Activated T-cell treated with anti-CD3 and anti-CD28 coated beads, Interleukin-2, amount 50 U/mL, for 4 hours (primary cell): ENCODE results near the gene PDGFRB. TPM values are rescaled to one million over a fixed set of nuclear protein-coding genes. Genes with fewer than 3 reads are reported as not detected.

ENCODE experiments used
- ATAC-seq, 2 donors: fragments of 200-7000 bp; cut with Tn5 transposase; one replicate each; pipeline ENCODE4 v1.10.0; 2021
- DNase-seq: peaks from one replicate; pipeline ENCODE4 v3.0.0-alpha.2; 2020
- H3K27me3 Mint-ChIP-seq: one replicate; pipeline ENCODE4 v1.8.0; 2021; ENCODE audit warnings: low read depth, mixed read lengths
- H3K36me3 Mint-ChIP-seq: one replicate; pipeline ENCODE4 v1.8.0; 2022; ENCODE audit warnings: mixed read lengths; ENCODE audit not compliant: insufficient read depth
- H3K4me1 Mint-ChIP-seq: one replicate; pipeline ENCODE4 v1.8.0; 2021; ENCODE audit warnings: low read depth, mixed read lengths
- H3K4me3 Mint-ChIP-seq: one replicate; pipeline ENCODE4 v1.8.0; 2021; ENCODE audit warnings: mild to moderate bottlenecking, moderate library complexity, mixed read lengths
- H3K9me3 Mint-ChIP-seq: one replicate; pipeline ENCODE4 v1.8.0; 2021; ENCODE audit warnings: mixed read lengths
- total RNA-seq, 3 donors: library from RNA; stranded (reverse); gene quantifications; one replicate each; pipeline ENCODE4 v1.2.1, GENCODE V29; 2021

Gene PDGFRB
- total RNA-seq, 3 donors from 2014 or later, result 0.19 to 0.40 (median 0.37) TPM

DNA sequence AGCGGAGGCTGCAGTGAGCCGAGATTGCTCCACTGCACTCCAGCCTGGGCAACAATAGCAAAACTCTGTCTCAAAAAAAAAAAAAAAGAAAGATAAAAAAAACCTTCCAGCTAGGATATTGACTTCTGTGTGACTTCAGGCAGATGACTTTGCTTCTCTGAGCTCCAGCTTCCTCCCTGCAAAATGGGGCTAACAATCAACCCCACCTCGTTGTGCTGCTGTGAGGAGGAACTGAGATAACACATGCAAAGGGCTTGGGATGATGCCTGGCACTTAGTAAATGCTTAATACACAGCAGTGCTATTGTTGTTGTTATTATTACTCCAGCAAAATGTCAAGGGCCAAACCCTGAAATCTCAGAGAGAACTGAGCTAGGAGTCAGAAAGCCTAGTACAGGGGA lies 7.4 kb upstream of the PDGFRB start:
- no peaks in the 10 kb centered on the region for H3K4me1 Mint-ChIP-seq
- H3K9me3 Mint-ChIP-seq, result no peaks in the 10 kb centered on the region
- ATAC-seq, result no peak
- H3K4me3 Mint-ChIP-seq, result no peak overlapping the region
- no peak for DNase-seq
- peaks cover 31% of the 10 kb centered on the region for H3K27me3 Mint-ChIP-seq
- no peaks in the 10 kb centered on the region for H3K36me3 Mint-ChIP-seq

DNA sequence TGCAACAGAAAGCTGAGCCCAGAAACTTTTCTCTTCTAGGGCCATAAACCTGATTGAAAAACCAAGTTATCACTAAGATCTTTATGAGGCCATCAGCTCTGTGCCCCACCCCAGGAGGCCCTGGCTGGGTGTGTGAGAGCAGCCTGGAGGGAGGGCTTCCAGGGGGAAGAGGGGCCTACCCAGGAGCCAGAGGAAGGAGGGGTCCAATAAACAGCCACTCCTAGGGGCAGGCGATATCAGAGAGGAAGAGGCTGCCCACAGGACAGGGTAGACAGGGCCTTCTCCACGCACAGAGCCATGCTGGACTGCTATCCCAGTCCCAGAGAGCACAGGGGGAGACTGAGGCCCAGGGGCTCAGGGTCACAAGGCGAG lies 6.5 kb upstream of the PDGFRB start:
- H3K4me3 Mint-ChIP-seq, result no peak overlapping the region
- H3K36me3 Mint-ChIP-seq, result no peaks in the 10 kb centered on the region
- H3K27me3 Mint-ChIP-seq, result peaks cover 26% of the 10 kb centered on the region
- no peak for ATAC-seq
- no peak for DNase-seq
- no peaks in the 10 kb centered on the region for H3K4me1 Mint-ChIP-seq
- H3K9me3 Mint-ChIP-seq, result no peaks in the 10 kb centered on the region

DNA sequence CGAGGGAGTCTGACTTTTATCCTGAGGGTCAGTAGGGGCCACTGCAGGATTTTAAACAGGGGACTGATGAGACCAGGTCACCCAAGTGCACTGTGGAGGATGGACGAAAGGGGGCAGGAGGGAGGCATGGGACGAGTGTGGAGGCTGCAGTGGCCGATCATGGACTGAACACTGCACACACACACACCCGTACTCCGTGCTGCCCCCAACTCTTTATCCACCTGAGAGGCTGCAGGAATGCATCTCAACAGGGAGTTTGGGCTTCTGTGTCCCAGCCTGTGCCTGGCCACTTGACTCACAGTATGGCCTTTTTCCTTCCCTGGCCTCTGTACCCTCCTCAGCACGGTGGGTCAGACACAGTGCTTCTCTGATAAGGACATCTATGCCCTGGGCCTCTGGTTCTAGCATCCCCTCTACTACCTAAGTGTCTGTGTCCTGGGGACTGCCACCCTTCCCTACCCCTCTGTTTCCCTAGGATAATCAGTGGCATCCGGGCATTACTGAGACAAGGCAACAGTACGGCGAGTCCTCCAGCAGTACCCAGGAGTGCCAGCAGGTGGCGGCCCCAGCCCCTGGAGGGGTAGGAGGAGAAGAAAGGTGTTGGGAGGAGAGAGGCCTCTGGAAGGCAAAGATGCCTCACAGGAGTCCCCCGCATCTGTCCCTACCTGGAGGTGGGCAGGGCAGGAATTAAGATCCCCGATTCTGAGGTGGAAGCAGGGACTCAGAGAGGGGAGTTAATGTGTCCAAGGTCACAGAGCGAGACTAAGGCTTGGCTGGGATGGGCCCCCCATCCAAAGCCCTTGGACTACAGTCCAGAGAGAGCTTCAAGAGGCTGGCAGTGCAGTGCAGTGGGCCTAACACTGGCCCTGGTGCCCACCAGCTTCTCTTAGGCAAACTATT lies 5.8 kb upstream of the PDGFRB start:
- Mint-ChIP-seq H3K9me3 (no peaks in the 10 kb centered on the region), H3K4me3 (no peak overlapping the region), H3K4me1 (no peaks in the 10 kb centered on the region), H3K27me3 (peaks cover 30% of the 10 kb centered on the region), H3K36me3 (no peaks in the 10 kb centered on the region)
- DNase-seq (peak; percentile 69), ATAC-seq (peak; percentile 76 to 88)

DNA sequence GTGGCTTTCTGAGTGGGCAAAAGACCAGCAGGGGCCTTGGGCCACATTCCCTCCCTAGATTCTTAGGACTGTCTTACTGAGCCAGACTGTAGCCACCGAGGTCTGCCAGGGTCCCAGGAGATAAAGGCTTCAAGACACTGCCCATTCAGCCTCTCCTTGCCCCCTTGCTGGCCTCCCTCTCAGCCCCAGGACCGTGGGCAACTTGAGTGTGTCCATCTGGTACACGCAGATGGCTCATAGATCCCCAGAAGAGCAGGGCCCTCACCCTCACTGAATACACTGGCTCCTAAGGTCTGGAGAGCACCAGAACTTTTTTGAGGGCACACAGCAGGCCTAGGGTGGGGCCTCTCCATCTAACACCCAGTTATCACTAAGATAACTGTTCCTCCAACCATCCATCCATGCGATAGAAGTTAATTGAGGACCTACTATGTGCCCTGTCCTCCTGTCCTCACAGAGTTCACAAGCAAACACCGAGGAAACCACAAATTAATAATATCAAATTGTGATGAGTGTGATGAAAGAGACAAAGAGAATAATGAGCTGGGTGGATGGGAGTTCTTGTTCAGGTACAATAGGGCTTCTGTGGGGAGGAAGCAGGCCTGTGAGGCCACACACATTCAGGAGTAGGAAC lies 4.9 kb upstream of the PDGFRB start:
- Mint-ChIP-seq H3K9me3 (no peaks in the 10 kb centered on the region), H3K4me3 (no peak overlapping the region), H3K27me3 (peaks cover 29% of the 10 kb centered on the region), H3K4me1 (peaks cover 4% of the 10 kb centered on the region), H3K36me3 (no peaks in the 10 kb centered on the region)
- no peak for ATAC-seq
- DNase-seq, result no peak

DNA sequence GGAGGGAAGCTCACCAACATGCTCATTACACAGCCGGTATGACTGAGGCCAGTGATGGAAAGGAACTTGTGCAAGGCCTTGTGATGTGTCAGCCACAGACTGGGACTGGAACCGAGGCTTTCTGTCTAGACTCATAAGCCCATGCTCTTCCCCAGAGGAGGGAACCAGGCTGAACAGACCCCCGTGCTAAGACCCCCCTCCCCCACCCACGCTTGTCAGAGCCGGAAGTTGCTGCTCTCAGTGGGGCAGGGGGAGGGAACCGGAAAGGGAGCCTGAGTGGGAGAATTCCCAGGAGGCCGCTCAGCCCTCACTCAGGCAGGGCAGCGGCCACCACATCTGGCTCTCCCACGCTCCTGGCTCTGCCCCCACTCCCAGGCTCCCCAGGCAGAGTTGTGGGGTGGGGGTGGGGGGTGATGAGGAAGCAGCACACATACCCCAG lies 4.1 kb upstream of the PDGFRB start:
- Mint-ChIP-seq H3K9me3 (no peaks in the 10 kb centered on the region), H3K36me3 (no peaks in the 10 kb centered on the region), H3K4me1 (peaks cover 4% of the 10 kb centered on the region), H3K27me3 (peaks cover 26% of the 10 kb centered on the region), H3K4me3 (no peak overlapping the region)
- DNase-seq (no peak), ATAC-seq (no peak)

DNA sequence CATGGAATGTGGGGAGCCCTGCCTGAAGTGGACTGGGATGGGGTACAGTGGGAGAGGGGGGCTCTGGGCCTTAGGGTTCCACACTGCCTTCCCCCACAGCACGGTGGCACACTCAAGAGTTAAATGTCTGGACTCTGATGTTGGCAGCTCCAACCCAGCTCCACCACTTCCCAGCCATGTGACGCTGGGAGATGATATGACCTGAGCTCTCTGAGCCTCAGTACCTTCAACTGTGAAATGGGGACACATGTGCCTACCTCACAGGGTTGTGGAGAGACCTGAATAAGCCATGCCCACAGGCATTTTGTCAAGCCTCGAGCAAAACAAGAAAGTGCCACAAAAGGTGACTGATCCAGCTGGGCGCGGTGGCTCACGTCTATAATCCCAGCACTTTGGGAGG lies 3.4 kb upstream of the PDGFRB start:
- H3K4me3 Mint-ChIP-seq, result no peak overlapping the region
- DNase-seq (no peak), ATAC-seq (no peak)
- peaks cover 23% of the 10 kb centered on the region for H3K27me3 Mint-ChIP-seq
- H3K36me3 Mint-ChIP-seq, result no peaks in the 10 kb centered on the region
- H3K9me3 Mint-ChIP-seq, result no peaks in the 10 kb centered on the region
- peaks cover 6% of the 10 kb centered on the region for H3K4me1 Mint-ChIP-seq

DNA sequence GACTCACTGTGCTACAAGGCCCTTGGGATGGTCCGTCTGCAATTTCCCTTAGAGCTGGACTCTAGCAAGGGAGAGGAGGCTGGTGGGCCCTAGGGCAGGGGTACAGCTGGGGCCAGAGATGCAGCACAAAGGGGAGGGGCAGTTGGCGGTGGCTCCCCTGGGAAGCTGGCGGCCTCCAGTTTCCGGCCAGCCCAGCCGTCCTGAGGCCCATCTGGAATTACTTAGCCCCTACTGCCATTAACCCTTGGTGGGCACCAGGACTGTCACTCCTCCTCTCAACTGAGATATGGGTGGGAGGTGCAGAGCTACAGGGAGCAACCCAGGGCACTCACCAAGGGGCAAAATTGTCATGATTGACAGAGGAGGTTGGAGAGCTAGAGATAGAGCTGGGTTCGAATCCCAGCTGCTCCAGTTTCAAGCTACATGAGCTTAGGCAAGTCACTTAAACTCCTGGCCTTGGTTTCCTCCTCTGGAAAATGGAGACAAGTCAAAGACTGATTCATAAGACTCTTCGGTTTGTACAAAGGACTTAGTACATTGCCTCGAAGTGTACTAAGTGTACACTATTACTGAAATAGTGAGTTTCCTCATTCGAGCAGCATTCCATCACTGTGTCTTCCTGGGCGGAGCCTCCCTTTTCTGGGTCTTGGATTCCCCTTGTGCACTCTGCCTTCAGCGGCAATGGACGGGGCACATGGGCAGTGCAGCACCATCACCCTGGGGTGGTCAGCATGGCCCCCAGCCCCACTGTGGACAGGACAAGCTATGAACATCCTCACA lies 2.7 kb upstream of the PDGFRB start:
- peaks cover 29% of the 10 kb centered on the region for H3K27me3 Mint-ChIP-seq
- no peak for ATAC-seq

DNA sequence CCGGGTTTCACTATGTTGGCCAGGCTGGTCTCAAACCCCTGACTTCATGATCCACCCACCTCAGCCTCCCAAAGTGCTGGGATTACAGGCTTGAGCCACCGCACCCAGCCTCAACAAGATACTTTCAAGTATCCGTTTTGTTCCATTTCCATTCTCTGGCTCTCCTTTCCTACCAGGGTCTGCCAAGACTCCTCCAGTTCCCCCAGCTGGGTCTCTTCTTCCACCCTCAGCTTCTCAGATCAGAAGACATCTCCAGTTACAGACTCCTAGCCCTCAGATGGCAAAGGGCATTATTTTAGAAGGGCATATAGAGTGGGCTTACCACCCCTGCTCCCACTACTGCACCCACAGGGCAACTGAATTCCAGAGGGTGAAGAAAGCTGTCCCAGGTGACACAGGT lies 1.5 kb upstream of the PDGFRB start:
- Mint-ChIP-seq H3K9me3 (no peaks in the 10 kb centered on the region), H3K4me1 (peaks cover 6% of the 10 kb centered on the region), H3K27me3 (peaks cover 29% of the 10 kb centered on the region), H3K4me3 (no peak overlapping the region), H3K36me3 (no peaks in the 10 kb centered on the region)
- no peak for DNase-seq
- no peak for ATAC-seq

More for the DNA sequence above, 2.7 kb upstream of the PDGFRB start:
- Mint-ChIP-seq H3K4me3 (no peak overlapping the region), H3K4me1 (peaks cover 6% of the 10 kb centered on the region), H3K9me3 (no peaks in the 10 kb centered on the region), H3K36me3 (no peaks in the 10 kb centered on the region)
- no peak for DNase-seq

DNA sequence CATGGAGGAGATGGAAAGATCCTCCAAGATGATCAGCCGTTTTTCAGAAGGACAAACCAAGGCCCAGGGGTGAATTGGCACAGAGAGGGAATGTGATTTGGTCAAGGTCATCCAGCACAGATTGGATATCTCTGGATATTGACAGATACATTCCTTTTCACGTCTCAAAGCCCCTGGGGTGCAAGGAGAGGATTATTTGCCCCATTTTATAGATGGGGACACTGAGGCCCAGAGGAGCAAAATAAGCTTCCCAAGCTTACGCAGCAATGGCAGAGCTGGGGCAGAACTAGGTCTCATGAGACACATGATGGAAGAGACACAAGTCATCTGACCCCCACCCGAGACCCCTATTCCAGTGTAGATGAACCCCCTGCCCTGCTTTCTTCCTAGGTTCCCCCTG lies 895 bp upstream of the PDGFRB start:
- H3K27me3 Mint-ChIP-seq, result peaks cover 27% of the 10 kb centered on the region
- H3K36me3 Mint-ChIP-seq, result no peaks in the 10 kb centered on the region
- no peak for DNase-seq
- no peak for ATAC-seq
- H3K4me3 Mint-ChIP-seq, result no peak overlapping the region
- H3K9me3 Mint-ChIP-seq, result no peaks in the 10 kb centered on the region
- H3K4me1 Mint-ChIP-seq, result peaks cover 6% of the 10 kb centered on the region

DNA sequence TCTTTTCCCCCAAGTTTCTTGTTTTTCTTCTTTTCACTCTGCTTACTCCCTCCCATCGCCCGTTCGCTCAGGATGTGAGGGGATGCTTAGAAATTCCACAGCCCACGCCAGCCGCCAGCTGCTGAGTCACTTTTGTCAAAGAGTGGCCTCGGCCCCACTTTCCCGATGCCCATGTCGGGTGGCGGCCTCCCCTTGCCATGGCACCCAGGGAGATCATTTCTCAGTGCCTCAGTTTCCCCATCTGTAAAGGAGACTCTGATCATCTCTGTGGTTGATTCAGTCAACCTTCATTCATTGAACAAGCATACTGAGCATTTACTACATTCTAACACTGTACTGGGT lies 353 bp upstream of the PDGFRB start:
- peaks cover 27% of the 10 kb centered on the region for H3K27me3 Mint-ChIP-seq
- ATAC-seq (no peak), DNase-seq (no peak)
- H3K4me1 Mint-ChIP-seq, result peaks cover 6% of the 10 kb centered on the region
- no peaks in the 10 kb centered on the region for H3K9me3 Mint-ChIP-seq
- no peaks in the 10 kb centered on the region for H3K36me3 Mint-ChIP-seq
- peak overlapping the region; percentile 82 for H3K4me3 Mint-ChIP-seq

DNA sequence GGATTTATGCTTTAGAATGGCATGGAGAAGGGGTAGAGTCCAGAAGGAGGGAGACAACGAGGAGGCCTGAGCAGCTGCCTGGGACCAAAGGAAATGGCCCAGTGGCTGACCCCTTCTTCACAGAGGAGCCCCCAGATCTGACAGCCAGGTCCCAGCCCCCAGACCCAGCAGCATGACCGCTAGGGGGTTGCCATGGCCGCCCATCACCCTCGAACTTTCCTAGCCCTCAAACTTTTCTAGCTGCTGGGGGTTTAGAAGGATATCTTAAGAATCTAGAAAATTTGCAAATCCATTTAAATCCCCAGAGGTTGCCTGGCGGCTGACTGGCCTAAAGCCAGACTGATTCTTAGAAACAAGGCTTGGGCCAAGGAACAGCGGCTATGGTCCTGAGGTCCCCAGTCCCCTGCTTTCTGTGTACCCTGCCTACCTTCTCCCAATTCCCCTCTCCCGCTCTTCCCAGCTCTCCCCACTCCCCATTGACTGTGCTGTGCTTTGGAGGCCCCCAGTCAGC lies 972 bp downstream of the PDGFRB start:
- Mint-ChIP-seq H3K36me3 (no peaks in the 10 kb centered on the region), H3K27me3 (peaks cover 27% of the 10 kb centered on the region), H3K4me3 (peak overlapping the region; percentile 57), H3K9me3 (no peaks in the 10 kb centered on the region), H3K4me1 (peaks cover 6% of the 10 kb centered on the region)
- DNase-seq (no peak), ATAC-seq (no peak)

DNA sequence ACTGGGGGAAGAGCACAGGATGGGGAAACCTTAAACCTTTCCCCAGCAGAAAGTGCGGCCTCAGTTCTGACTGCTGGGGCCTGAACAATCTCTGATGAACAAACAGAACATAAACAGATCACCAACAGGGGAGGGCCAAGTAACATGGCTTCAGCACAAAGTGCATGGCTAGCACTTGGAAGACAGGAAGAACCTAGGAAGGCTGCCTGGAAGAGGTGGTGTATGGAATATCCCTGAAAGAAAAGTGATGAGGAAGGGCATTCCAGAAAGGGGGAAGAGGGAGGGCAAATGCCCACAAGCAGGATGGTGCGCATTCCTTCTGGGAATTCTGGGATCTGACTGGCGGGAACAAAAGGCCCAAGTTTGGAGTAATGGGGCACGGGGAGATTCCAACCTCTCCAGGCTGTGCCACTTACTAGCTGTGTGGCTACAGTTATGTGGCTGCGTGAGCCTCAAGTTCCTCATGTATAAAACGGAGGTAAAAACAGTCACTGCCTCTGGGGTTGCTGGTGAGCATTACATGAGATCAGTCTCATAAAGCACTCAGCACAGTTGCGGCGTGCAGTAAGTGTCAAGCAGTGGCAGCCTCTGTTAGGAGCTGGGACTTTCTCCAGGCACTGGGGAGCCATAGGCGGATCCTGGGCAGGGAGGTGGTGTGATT lies 1.6 kb downstream of the PDGFRB start:
- DNase-seq (no peak), ATAC-seq (no peak)
- Mint-ChIP-seq H3K9me3 (no peaks in the 10 kb centered on the region), H3K4me1 (peaks cover 6% of the 10 kb centered on the region), H3K27me3 (peaks cover 27% of the 10 kb centered on the region), H3K4me3 (peak overlapping the region; percentile 57), H3K36me3 (no peaks in the 10 kb centered on the region)

DNA sequence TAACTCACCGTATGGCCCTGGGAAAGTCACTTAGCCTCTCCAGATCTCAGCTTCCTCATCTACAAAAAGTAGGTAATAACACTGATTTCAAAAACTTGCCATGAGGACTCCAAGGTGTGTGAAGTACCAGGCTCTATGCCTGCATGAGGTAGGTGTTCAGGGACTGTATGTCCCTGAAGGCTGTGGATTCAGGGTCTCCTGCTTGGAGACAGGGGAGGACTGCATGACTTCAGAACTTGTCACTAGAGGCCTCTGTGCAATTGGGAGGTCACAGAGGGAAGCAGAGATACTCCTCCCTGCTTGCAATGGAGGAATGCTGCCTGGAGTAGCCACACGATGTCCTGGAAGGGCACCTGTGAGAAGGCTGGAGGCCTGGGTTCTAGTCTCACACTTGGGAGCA lies 2.2 kb downstream of the PDGFRB start:
- DNase-seq, result no peak
- Mint-ChIP-seq H3K4me3 (no peak overlapping the region), H3K9me3 (no peaks in the 10 kb centered on the region), H3K4me1 (peaks cover 6% of the 10 kb centered on the region), H3K27me3 (peaks cover 24% of the 10 kb centered on the region), H3K36me3 (no peaks in the 10 kb centered on the region)
- no peak for ATAC-seq
